Lung microvascular endothelial cell (primary cell): ENCODE results near the gene TMEM181. TPM values are rescaled to one million over a fixed set of nuclear protein-coding genes. Genes with fewer than 3 reads are reported as not detected.
A peak's percentile ranks its signal among the peaks of the same experiment; 100 is the strongest.
"Not testable (repeated sequence)": the region's sequence is repeated elsewhere in the genome, so short reads cannot be mapped to it uniquely, and the experiment has no call there.

Source experiments
- DNase-seq, 2 donors: peaks; one replicate each; pipeline versions ENCODE4 v3.0.0 to v3.0.0-alpha.2; 2010; ENCODE audit warnings: low read depth in 2 of 2
- total RNA-seq: library from RNA; depleted of rRNA; stranded (reverse); fragments of >200 nt; gene quantifications from 2 replicates; pipeline ENCODE4 v1.2.1, GENCODE V29; 2014

Gene TMEM181
- total RNA-seq, 1 donor from 2014 or later: 48.2 TPM

GRCh38 chr6:158635427-158636073 is 75.7 kb downstream of the TMEM181 start:
- no peak for DNase-seq

- no peak for DNase-seq
These were observed 76.9 kb downstream of the TMEM181 start for GRCh38 chr6:158636778-158637177.

DNA sequence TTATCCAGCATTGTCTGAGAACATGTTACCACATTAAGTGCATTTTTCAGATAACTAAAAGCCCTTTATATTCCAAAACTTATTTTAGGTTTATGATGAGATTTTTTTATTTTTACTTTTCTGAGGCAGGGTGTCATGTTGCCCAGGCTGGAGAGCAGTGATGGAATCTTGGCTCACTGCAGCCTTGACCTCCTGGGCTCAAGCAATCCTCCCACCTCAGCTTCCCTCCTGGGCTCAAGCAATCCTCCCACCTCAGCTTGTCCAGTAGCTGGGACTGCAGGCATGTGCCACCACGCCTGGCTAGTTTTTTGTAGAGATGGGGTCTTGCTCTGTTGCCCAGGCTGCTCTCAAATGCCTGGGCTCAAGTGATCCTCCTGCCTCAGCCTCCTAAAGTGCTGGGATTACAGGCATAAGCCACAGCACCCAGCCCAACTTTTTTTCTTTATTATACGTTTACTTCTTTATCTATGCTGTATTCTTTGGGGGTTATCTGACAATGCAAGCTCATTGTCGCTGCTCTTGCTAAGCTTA is 78.5 kb downstream of the TMEM181 start:
- no peak for DNase-seq

DNA sequence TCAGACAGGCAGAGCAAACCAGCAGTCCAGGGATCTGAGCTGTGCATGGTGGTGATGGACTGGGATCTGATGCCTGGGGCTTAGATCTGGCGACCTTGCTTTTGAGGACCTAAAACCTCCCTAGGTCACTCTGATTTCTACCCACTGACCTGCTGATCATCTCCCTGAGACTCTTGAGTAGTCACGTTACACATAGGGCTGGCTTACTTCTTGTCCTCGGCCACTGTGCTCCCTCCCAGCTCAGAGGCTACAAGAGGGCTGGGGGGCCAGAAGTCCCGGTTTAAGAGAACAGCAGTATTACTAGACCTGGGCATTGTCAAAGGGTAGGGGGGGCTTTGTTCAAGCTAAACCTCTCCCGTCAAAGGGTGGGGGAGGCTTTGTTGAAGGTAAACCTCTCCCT is 79.2 kb downstream of the TMEM181 start:
- DNase-seq: no peak

- no peak for DNase-seq
These were observed 80.6 kb downstream of the TMEM181 start for GRCh38 chr6:158640519-158640918.

DNA sequence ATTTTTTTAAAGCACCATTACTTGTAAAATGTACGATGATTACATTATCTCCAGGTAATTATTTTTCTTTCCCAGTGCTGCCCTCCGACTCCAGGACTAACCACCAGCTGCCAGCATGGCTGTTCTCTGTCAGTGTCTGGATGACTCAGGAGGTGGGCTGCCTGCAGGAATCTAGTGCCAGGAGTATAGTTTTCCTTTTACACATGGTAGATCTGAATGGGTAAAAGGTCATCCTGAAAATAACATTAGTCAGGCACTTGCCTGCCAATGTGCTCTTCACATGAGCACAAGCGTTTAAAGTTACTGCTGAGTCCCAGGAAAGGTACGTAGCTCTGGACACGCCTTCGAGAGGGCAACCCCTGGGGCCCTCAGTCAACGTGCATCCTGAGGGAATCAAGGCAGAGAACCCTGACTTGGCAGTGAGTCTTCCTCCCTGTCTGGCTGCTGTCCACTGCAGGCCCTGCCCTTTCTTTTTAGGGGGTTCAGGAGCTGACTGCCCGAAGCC is 82.3 kb downstream of the TMEM181 start:
- DNase-seq: peak; percentile 74 to 75

DNA sequence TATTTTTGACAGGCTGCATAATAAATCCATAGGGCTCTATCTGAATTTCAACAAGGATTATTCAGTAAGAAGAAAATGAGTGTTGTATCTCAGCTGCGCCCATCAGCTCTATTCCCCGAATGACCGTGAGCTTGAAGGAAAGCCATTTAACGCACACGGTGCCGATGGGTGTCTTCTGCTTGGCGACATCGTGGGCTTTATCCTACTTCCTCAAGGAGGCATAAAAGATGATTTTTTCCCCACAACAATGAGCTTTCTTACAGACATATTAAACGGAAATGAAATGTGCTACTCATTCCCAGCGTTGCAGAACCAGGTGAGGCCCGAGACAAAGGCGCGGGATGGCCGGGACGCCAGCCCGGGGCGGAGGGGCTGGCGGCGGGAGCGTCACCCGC is 83.9 kb downstream of the TMEM181 start:
- DNase-seq: peak in 1 of 2 donors; percentile 29

GRCh38 chr6:158644231-158645063 is 84.6 kb downstream of the TMEM181 start, which contains the start of gene DYNLT1:
Gene DYNLT1 (minus strand): TSS chr6:158644743. CDS start chr6:158644708, 35 bp downstream.
- peak; percentile 92 to 96 for DNase-seq

DNA sequence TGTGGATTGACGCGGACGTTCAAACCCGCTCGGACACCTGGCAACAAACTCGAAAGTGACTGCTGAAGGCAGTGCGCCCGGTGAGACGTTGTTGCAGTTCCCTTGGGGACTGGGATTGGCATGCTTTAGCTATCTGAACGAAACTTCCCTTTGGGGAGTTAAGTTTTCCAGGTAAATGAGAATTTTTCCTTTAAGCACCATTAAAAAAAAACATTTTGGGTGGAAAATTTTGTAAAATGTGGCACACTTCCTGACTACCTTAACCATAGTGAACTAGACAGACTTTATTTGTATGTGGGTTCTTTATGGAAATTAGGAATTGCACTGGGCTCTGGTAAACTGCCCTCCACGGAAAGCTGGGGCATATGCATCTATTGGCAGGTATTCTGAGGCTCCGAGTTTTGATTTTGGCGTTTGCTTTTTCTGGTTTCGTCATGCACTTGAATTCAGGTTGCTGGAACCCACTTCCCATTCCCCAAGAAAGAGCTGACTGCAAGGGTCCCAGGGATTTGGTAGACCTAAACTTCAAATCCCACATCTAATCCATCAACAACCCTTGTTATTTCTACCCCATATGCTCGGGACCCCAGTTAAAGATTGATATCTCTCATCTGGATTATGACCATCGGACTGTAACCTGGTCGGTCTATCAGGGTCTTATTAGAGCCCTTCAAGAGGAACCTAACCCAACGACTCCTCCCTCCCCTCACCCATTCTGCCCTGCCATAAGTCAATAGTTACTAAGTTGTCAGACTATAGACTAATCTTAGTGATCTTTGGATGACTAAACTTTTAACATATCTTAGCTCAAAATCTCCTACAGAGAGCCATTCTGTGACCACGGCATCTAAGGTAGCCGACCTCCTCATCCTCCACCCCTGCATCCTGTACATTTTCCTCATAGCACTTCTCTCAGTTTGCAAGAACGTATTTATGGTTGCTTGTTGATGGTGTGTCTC is 85.5 kb downstream of the TMEM181 start:
- DNase-seq: no peak

- DNase-seq: no peak
These were observed 86.4 kb downstream of the TMEM181 start for GRCh38 chr6:158646023-158646910.

- no peak for DNase-seq
These were observed 87.6 kb downstream of the TMEM181 start for GRCh38 chr6:158647501-158647900.

DNA sequence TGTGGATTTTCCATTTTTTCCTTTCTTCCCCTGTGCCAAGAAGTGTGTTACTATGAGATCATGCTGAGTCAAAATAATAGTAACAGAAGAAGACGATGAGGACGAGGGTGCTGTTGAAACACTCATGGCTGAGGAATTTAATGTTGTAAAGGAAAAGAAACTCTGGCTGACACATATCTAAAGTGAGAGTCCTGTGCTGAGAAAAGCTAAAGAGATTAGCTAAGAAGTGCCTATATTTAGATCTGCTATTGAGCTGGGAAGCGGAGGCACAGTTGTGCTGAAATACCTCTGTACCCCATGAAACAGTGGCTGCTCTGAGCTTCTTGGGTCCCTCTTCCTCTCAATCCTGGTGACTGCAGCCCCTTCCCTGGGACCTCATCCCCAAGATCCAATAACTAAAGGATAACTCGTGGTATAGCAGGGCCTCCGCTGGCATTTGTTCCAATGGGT is 88.8 kb downstream of the TMEM181 start:
- peak in 1 of 2 donors; percentile 82 for DNase-seq

- DNase-seq: peak in 1 of 2 donors; percentile 84
These were observed 89.6 kb downstream of the TMEM181 start, which contains the start of gene SYTL3 for GRCh38 chr6:158649289-158650143. Gene SYTL3 (plus strand): TSS chr6:158650054. CDS start chr6:158663269, 13,215 bp downstream.

GRCh38 chr6:158651981-158652737 is 92.3 kb downstream of the TMEM181 start:
- DNase-seq: not testable (repeated sequence)

DNA sequence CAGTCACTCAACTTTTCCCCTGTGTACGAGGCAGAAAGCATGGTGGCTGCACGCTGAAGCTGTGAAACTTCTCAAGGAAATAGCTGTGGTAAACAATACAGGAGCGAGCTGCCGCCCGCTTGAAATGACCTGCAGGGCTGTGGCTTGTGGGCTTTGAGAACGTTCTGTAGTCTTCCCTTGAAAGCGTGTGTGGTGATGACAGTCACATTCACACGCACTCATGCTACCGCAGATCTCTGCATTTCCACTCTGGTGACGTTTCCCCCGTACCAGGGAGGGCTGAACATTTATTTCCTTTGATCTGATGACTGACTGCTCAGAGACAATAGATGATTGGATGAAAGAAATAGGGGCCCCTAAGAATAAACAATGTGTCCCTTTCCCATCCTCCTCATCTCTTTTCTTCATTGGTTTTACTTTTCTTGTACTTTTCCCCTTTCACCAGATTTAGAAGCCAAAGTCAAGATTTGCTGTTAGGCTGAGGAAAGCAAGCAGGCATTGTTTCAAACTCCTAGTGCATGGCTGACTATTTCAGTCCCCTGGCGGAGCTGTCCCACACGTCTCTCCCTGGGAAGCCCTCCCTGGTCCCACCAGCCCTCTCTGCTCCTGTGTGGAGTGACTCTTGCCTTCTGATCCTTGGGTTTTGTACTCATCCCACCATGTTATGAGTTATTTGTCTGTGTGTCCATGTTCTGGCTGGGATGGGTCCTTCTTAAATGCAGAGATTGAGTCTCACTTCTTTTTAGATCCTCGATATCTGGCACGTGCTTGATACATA is 93.9 kb downstream of the TMEM181 start:
- peak; percentile 36 to 78 for DNase-seq

GRCh38 chr6:158654498-158654897 is 94.6 kb downstream of the TMEM181 start:
- peak; percentile 44 to 74 for DNase-seq

DNA sequence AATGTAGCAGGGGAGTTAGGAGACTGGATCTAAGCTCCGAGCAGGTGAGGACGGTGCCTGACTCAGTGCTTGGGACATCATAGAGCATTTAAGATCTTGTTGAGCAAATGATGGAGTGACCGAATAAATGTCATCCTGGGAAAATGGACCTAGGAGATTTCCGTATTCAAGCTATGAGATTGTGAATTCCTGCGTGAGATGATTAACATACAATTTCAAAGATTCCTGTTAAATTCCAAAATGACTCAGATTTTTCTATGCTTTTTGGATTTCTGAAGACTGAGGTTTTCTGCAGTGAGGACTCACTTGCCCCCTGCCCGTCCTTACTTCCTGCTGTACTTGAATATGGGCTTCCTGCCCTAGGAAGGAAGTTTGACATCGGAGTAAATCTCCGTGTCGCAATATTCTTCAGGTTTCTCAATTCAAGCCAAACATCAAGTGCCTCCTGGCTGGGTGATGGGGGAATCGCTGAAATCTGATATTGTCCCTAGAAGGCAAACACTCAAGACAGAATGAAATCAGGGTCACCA is 95.1 kb downstream of the TMEM181 start:
- peak in 1 of 2 donors; percentile 52 for DNase-seq
